Measurements from ENCODE around the gene DNPH1. TPM values are rescaled to one million over a fixed set of nuclear protein-coding genes. Genes with fewer than 3 reads are reported as not detected.

The DNPH1 gene
- total RNA-seq, 2 donors from 2014 or later, result 94.2 to 119 TPM

DNA sequence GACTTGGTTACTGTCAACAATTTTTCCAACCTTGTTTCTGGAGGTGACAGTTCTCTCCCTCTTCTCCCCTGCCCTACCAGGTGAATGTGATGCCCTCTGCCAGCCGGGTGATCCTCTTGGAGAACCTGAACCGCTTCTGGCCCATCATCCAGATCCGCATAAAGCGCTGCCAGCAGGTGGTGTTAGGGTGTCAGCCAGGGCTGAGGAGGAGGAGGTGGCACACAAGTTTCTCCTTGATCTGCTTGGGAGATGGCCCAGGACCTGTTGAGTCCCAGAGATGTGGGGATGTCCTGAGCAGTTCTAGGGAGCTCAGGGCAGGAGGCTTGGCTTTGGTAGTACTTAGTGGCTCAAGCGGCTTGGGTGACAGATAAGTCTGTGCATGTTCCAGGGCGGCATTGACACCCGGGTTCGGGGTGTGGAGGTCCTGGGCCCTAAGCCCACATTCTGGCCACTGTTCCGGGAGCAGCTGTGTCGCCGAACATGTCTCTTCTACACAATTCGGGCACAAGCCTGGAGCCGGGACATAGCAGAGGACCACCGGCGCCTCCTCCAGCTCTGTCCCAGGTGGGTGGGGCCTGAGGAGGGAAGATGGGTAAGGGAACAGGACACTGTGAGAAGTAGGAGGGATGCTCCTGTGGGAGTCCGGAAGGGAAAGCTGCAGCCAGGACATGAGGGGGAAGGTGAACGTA is 26.1 kb downstream of the DNPH1 start:
- no peaks in the 10 kb centered on the region for H3K4me1 ChIP-seq
- ATAC-seq (no peak), DNase-seq (no peak)
- peaks cover 0 to 6% of the 10 kb centered on the region in 2 donors for H3K36me3 ChIP-seq (replicated peaks in 1 of 2; ENCODE audit: insufficient read depth in 1 of 2, low read depth in 2 of 2)
- no peak overlapping the region for H3K4me3 ChIP-seq
- H3K27me3 ChIP-seq, result no peaks in the 10 kb centered on the region
- no peak overlapping the region for H3K27ac ChIP-seq
- intact Hi-C loops (cut with DNase I), result no loop called here
- no peaks in the 10 kb centered on the region for H3K9me3 ChIP-seq
- WGBS, 2 donors, result 88 to 93% methylated on average over 13 to 16 of the region's 17 CpGs
- no peak for TF ChIP-seq CTCF (IDR thresholded peaks at IDR 0.05)
- TF ChIP-seq POLR2A (IDR thresholded peaks at IDR 0.05), result no peak

GRCh38 chr6:43202451-43202850 is 26.8 kb downstream of the DNPH1 start:
- intact Hi-C loops (cut with DNase I), result no loop called here
- peaks cover 0 to 10% of the 10 kb centered on the region in 2 donors for H3K36me3 ChIP-seq (replicated peaks in 1 of 2; ENCODE audit: insufficient read depth in 1 of 2, low read depth in 2 of 2)
- H3K4me1 ChIP-seq, result no peaks in the 10 kb centered on the region
- H3K27me3 ChIP-seq, result no peaks in the 10 kb centered on the region
- no peak for TF ChIP-seq POLR2A (IDR thresholded peaks at IDR 0.05)
- no peak for TF ChIP-seq CTCF (IDR thresholded peaks at IDR 0.05)
- DNase-seq (no peak), ATAC-seq (no peak)
- H3K27ac ChIP-seq, result no peak overlapping the region
- 82 to 84% methylated on average over 5 of the region's 5 CpGs for WGBS, 2 donors
- H3K9me3 ChIP-seq, result no peaks in the 10 kb centered on the region
- H3K4me3 ChIP-seq, result no peak overlapping the region

GRCh38 chr6:43200541-43200940 is 28.7 kb downstream of the DNPH1 start:
- no peaks in the 10 kb centered on the region for H3K27me3 ChIP-seq
- no peak for TF ChIP-seq POLR2A (IDR thresholded peaks at IDR 0.05)
- no peak for TF ChIP-seq CTCF (IDR thresholded peaks at IDR 0.05)
- intact Hi-C loops (cut with DNase I), result no loop called here
- WGBS, 2 donors, result 93 to 95% methylated on average over 6 of the region's 6 CpGs
- H3K27ac ChIP-seq, result no peak overlapping the region
- peaks cover 0 to 19% of the 10 kb centered on the region in 2 donors for H3K36me3 ChIP-seq (replicated peaks in 1 of 2; ENCODE audit: insufficient read depth in 1 of 2, low read depth in 2 of 2)
- no peaks in the 10 kb centered on the region for H3K9me3 ChIP-seq
- no peak overlapping the region for H3K4me3 ChIP-seq
- H3K4me1 ChIP-seq, result no peaks in the 10 kb centered on the region
- ATAC-seq, result no peak
- DNase-seq, result no peak

DNA sequence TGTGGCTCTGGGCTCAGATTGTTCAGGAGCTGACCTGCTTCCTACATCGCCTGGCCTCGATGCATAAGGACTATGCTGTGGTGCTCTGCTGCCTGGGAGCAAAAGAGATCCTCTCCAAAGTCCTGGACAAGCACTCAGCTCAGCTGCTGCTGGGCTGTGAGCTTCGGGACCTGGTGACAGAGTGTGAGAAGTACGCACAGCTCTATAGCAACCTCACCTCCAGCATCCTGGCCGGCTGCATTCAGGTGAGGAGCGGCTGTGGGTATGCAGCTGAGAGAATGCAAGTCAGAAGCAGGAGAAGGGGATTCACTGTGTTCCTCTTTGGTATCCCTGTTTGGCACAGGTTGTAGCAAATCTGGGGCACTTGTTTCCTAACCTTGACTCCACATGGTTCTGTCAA is 29.4 kb downstream of the DNPH1 start:
- Histone ChIP-seq H3K36me3 (replicated peaks in 1 of 2; ENCODE audit: insufficient read depth in 1 of 2, low read depth in 2 of 2) (peaks cover 0 to 19% of the 10 kb centered on the region in 2 donors), H3K4me1 (no peaks in the 10 kb centered on the region), H3K27ac (no peak overlapping the region), H3K4me3 (no peak overlapping the region), H3K9me3 (no peaks in the 10 kb centered on the region), H3K27me3 (no peaks in the 10 kb centered on the region)
- intact Hi-C loops (cut with DNase I), result no loop called here
- TF ChIP-seq POLR2A (IDR thresholded peaks at IDR 0.05) (no peak), CTCF (IDR thresholded peaks at IDR 0.05) (no peak)
- WGBS, 2 donors, result 90 to 100% methylated on average over 6 of the region's 6 CpGs
- ATAC-seq, result no peak
- no peak for DNase-seq

GRCh38 chr6:43196337-43196736 is 32.9 kb downstream of the DNPH1 start:
- WGBS, 2 donors, result 88 to 90% methylated on average over 5 of the region's 5 CpGs
- intact Hi-C loops (cut with DNase I), result no loop called here
- Histone ChIP-seq H3K27ac (no peak overlapping the region), H3K36me3 (replicated peaks in 1 of 2; ENCODE audit: insufficient read depth in 1 of 2, low read depth in 2 of 2) (peaks cover 0 to 19% of the 10 kb centered on the region in 2 donors), H3K4me3 (no peak overlapping the region), H3K27me3 (no peaks in the 10 kb centered on the region), H3K9me3 (no peaks in the 10 kb centered on the region), H3K4me1 (no peaks in the 10 kb centered on the region)
- DNase-seq, result no peak
- TF ChIP-seq POLR2A (IDR thresholded peaks at IDR 0.05), result no peak
- TF ChIP-seq CTCF (IDR thresholded peaks at IDR 0.05), result no peak
- ATAC-seq, result no peak

Data from body of pancreas (tissue), 4 donors.